Type B pancreatic cell (in vitro differentiated cells): ENCODE measurements around the gene SMIM23. TPM values are rescaled to one million over a fixed set of nuclear protein-coding genes. Genes with fewer than 3 reads are reported as not detected.

ENCODE experiments used
- DNase-seq: peaks from one replicate; pipeline ENCODE4 v3.0.0; 2021; ENCODE audit warnings: mixed read lengths; ENCODE audit not compliant: unreplicated experiment; ENCODE audit errors: extremely low spot score
- H3K27ac Mint-ChIP-seq: 2 replicates; pipeline ENCODE4 v1.8.0; 2021; ENCODE audit warnings: mild to moderate bottlenecking, mixed read lengths
- H3K27me3 Mint-ChIP-seq: 2 replicates; pipeline ENCODE4 v1.8.0; 2021; ENCODE audit warnings: mixed read lengths
- H3K36me3 Mint-ChIP-seq: 2 replicates; pipeline ENCODE4 v1.8.0; 2021; ENCODE audit warnings: mixed read lengths
- H3K4me1 Mint-ChIP-seq: one replicate; pipeline ENCODE4 v1.8.0; 2021; ENCODE audit warnings: mixed read lengths; ENCODE audit not compliant: unreplicated experiment
- H3K4me3 Mint-ChIP-seq: 2 replicates; pipeline ENCODE4 v1.8.0; 2021; ENCODE audit warnings: mild to moderate bottlenecking, mixed read lengths
- H3K9me3 Mint-ChIP-seq: 2 replicates; pipeline ENCODE4 v1.8.0; 2021; ENCODE audit warnings: mixed read lengths
- CTCF ChIP-seq: fragments of 200-600 bp; sonication (generic); conservative IDR thresholded peaks from 2 replicates; pipeline ENCODE4 v1.5.0; 2021; ENCODE audit warnings: antibody characterized with exemption, mild to moderate bottlenecking
- long read RNA-seq: library from polyadenylated mRNA; unstranded; transcript quantifications from one replicate; pipeline ENCODE4 v2.0.0, GENCODE V29; 2020
- total RNA-seq: library from RNA; stranded (reverse); gene quantifications from 2 replicates; pipeline ENCODE4 v1.2.1, GENCODE V29; 2021; ENCODE audit warnings: low replicate concordance

The SMIM23 gene
- not detected in 2 replicates for total RNA-seq
- long read RNA-seq = 0 reads

GRCh38 chr5:171785517-171785916, at the start of gene SMIM23:
Gene SMIM23, plus strand, starts transcription at chr5:171785817. Its CDS starts 55 bp downstream, at chr5:171785872.
- no peak for TF ChIP-seq CTCF
- Mint-ChIP-seq H3K4me3 (no peak within 1 kb of the TSS), H3K4me1 (no peaks in the 10 kb centered on the region), H3K27me3 (peaks cover 4% of the 10 kb centered on the region), H3K9me3 (no peaks in the 10 kb centered on the region), H3K36me3 (no peaks in the 10 kb centered on the region), H3K27ac (no peak within 1 kb of the TSS)
- DNase-seq = no peak

- H3K4me1 Mint-ChIP-seq = peaks cover 4% of the 10 kb centered on the region
- H3K9me3 Mint-ChIP-seq = peaks cover 5% of the 10 kb centered on the region
- no peak for DNase-seq
- H3K36me3 Mint-ChIP-seq = no peaks in the 10 kb centered on the region
- no peak overlapping the region for H3K4me3 Mint-ChIP-seq
- peaks cover 12% of the 10 kb centered on the region for H3K27me3 Mint-ChIP-seq
- no peak for TF ChIP-seq CTCF
- H3K27ac Mint-ChIP-seq = no peak overlapping the region
Observed at GRCh38 chr5:171736976-171737891, 48.4 kb upstream of the SMIM23 start.

- Mint-ChIP-seq H3K9me3 (peaks cover 5% of the 10 kb centered on the region), H3K4me1 (peaks cover 4% of the 10 kb centered on the region), H3K27ac (no peak overlapping the region), H3K36me3 (no peaks in the 10 kb centered on the region), H3K4me3 (no peak overlapping the region), H3K27me3 (peaks cover 12% of the 10 kb centered on the region)
- TF ChIP-seq CTCF = no peak
- DNase-seq = no peak
Observed at GRCh38 chr5:171738501-171738900, 47.1 kb upstream of the SMIM23 start.

GRCh38 chr5:171739271-171739670, 46.3 kb upstream of the SMIM23 start:
- H3K9me3 Mint-ChIP-seq = peaks cover 5% of the 10 kb centered on the region
- H3K4me1 Mint-ChIP-seq = peaks cover 4% of the 10 kb centered on the region
- DNase-seq = no peak
- no peak overlapping the region for H3K27ac Mint-ChIP-seq
- H3K36me3 Mint-ChIP-seq = no peaks in the 10 kb centered on the region
- no peak for TF ChIP-seq CTCF
- H3K27me3 Mint-ChIP-seq = peaks cover 12% of the 10 kb centered on the region
- H3K4me3 Mint-ChIP-seq = no peak overlapping the region

- no peak for DNase-seq
- no peak for TF ChIP-seq CTCF
- Mint-ChIP-seq H3K36me3 (no peaks in the 10 kb centered on the region), H3K4me3 (no peak overlapping the region), H3K4me1 (peaks cover 4% of the 10 kb centered on the region), H3K27me3 (peaks cover 17% of the 10 kb centered on the region), H3K9me3 (peaks cover 5% of the 10 kb centered on the region), H3K27ac (no peak overlapping the region)
Observed at GRCh38 chr5:171743436-171744076, 42.1 kb upstream of the SMIM23 start.
